Prostate gland (tissue), 2 donors: ENCODE data around the gene CNTN5.

ENCODE experiments used
- POLR2A ChIP-seq: fragments of 450-650 bp; IDR thresholded peaks from one replicate; pipeline ENCODE4 v1.6.1; 2016; ENCODE audit warnings: antibody characterized with exemption, mild to moderate bottlenecking
- TF ChIP-seq, protein P1 (sequence below), 4 experiments: fragments of 200-600 bp in 2 of 4; fragments of 450-650 bp in 2 of 4; sonication (generic) in 2 of 4; IDR thresholded peaks; 1 replicate in 3 of 4; 2 replicates in 1 of 4; pipeline ENCODE4 v1.5.1; 2016 to 2019; ENCODE audit warnings: antibody characterized with exemption in 4 of 4, mild to moderate bottlenecking in 2 of 4, moderate library complexity in 2 of 4

DNA sequence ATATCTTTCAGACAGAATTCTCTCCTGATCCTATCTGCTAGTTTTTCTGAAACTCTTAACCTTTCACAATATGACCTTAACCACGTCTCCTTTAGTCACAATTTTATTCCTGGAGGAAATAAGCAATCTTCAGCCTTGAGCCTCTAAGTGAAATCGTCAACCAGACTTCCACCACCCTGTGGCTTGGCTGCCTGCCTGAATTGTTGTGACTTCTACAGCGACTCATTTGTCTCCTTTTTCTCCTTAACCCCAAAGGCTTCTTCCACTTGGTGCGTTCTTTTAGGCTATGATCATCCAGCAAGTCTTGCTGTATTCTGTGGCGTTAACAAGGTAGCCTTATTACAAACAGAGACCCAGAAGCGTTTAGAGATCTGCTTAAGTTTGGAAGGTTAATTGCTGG lies 1131.2 kb downstream of the CNTN5 start:
- TF ChIP-seq, protein P1, sequence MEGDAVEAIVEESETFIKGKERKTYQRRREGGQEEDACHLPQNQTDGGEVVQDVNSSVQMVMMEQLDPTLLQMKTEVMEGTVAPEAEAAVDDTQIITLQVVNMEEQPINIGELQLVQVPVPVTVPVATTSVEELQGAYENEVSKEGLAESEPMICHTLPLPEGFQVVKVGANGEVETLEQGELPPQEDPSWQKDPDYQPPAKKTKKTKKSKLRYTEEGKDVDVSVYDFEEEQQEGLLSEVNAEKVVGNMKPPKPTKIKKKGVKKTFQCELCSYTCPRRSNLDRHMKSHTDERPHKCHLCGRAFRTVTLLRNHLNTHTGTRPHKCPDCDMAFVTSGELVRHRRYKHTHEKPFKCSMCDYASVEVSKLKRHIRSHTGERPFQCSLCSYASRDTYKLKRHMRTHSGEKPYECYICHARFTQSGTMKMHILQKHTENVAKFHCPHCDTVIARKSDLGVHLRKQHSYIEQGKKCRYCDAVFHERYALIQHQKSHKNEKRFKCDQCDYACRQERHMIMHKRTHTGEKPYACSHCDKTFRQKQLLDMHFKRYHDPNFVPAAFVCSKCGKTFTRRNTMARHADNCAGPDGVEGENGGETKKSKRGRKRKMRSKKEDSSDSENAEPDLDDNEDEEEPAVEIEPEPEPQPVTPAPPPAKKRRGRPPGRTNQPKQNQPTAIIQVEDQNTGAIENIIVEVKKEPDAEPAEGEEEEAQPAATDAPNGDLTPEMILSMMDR (IDR thresholded peaks at IDR 0.05), result no peak
- no peak for TF ChIP-seq POLR2A
